CD4-positive, alpha-beta T cell (primary cell): ENCODE results near the gene PNMT. TPM values are rescaled to one million over a fixed set of nuclear protein-coding genes. Genes with fewer than 3 reads are reported as not detected.
A peak's percentile ranks its signal among the peaks of the same experiment; 100 is the strongest.

Experiments used
- ATAC-seq: fragments of 200-7000 bp; cut with Tn5 transposase; one replicate; pipeline ENCODE4 v1.10.0; 2022; ENCODE audit warnings: mild to moderate bottlenecking; ENCODE audit not compliant: poor library complexity
- CTCF ChIA-PET: fragments of 350-600 bp; sonication (Branson Sonifier 250); formaldehyde crosslinking; loops from one replicate; lab custom pipeline; 2021; ENCODE audit warnings: antibody characterized with exemption, inconsistent platforms; lab: Charles Lee
- POLR2A ChIA-PET: fragments of 350-600 bp; sonication (Branson Sonifier 250); formaldehyde crosslinking; loops from one replicate; lab custom pipeline; 2021; ENCODE audit warnings: antibody characterized with exemption, inconsistent platforms; lab: Charles Lee
- DNase-seq, 14 experiments: peaks; one replicate each; pipeline ENCODE4 v3.0.0-alpha.2; 2013 to 2020; ENCODE audit warnings: mixed read lengths in 2 of 14
- H3K27ac ChIP-seq, 2 donors: one replicate each; pipeline versions ENCODE4 v1.5.1 to v1.7.0; 2013; ENCODE audit warnings: low read length in 2 of 2, low read depth in 1 of 2, mild to moderate bottlenecking in 1 of 2
- H3K27me3 ChIP-seq, 2 experiments: 1 replicate in 1 of 2; 2 replicates in 1 of 2; pipeline versions ENCODE4 v1.6.1 to v1.7.0; 2013; ENCODE audit warnings: low read length in 2 of 2, control low read depth in 1 of 2, mild to moderate bottlenecking in 1 of 2, moderate library complexity in 1 of 2; ENCODE audit not compliant: insufficient read depth in 2 of 2, control insufficient read depth in 1 of 2
- H3K36me3 ChIP-seq: one replicate; pipeline ENCODE4 v1.6.1; 2013; ENCODE audit warnings: low read length, control low read depth; ENCODE audit not compliant: insufficient read depth
- H3K4me1 ChIP-seq: one replicate; pipeline ENCODE4 v1.6.1; 2013; ENCODE audit warnings: low read length, control low read depth; ENCODE audit not compliant: insufficient read depth
- H3K4me3 ChIP-seq: one replicate; pipeline ENCODE4 v1.5.1; 2013; ENCODE audit warnings: mild to moderate bottlenecking, low read length, moderate library complexity
- H3K9me3 ChIP-seq, 2 experiments: 1 replicate in 1 of 2; 2 replicates in 1 of 2; pipeline versions ENCODE4 v1.6.1 to v1.7.0; 2013; ENCODE audit warnings: low read length in 2 of 2, mild to moderate bottlenecking in 2 of 2, control low read depth in 1 of 2, moderate library complexity in 1 of 2; ENCODE audit not compliant: control insufficient read depth in 1 of 2, insufficient read depth in 1 of 2
- H3K27ac Mint-ChIP-seq: one replicate; pipeline ENCODE4 v1.8.0; 2020; ENCODE audit warnings: mixed read lengths
- H3K27me3 Mint-ChIP-seq: one replicate; pipeline ENCODE4 v1.8.0; 2021; ENCODE audit warnings: mixed read lengths
- H3K36me3 Mint-ChIP-seq: one replicate; pipeline ENCODE4 v1.8.0; 2021; ENCODE audit warnings: low read depth, mixed read lengths
- H3K4me1 Mint-ChIP-seq: one replicate; pipeline ENCODE4 v1.8.0; 2021; ENCODE audit warnings: low read depth, mixed read lengths
- H3K4me3 Mint-ChIP-seq: one replicate; pipeline ENCODE4 v1.8.0; 2020; ENCODE audit warnings: mild to moderate bottlenecking, mixed read lengths
- H3K9me3 Mint-ChIP-seq: one replicate; pipeline ENCODE4 v1.8.0; 2020; ENCODE audit warnings: mixed read lengths
- intact Hi-C, 2 experiments: fragments of 100-400 bp; cut with DNase I in 1 of 2; cut with micrococcal nuclease in 1 of 2; formaldehyde crosslinking; loops; one replicate each; pipeline versions ENCODE4 v1.15.1 to v1.9.0; 2023 to 2025; cut with DNase I, micrococcal nuclease
- total RNA-seq, 174 experiments: library from RNA in 2 of 174; stranded (reverse) in 2 of 174; gene quantifications; one replicate each; pipeline ENCODE4 v1.2.3 and lab custom pipeline; 2021 to 2026
- TF ChIP-seq, protein P1 (sequence below): fragments of 200-600 bp; IDR thresholded peaks from one replicate; pipeline ENCODE4 v1.8.0; 2022; ENCODE audit warnings: antibody characterized with exemption, mild to moderate bottlenecking

The PNMT gene
- total RNA-seq, 2 experiments from 2014 or later = 0.47 TPM; not detected in 1

DNA sequence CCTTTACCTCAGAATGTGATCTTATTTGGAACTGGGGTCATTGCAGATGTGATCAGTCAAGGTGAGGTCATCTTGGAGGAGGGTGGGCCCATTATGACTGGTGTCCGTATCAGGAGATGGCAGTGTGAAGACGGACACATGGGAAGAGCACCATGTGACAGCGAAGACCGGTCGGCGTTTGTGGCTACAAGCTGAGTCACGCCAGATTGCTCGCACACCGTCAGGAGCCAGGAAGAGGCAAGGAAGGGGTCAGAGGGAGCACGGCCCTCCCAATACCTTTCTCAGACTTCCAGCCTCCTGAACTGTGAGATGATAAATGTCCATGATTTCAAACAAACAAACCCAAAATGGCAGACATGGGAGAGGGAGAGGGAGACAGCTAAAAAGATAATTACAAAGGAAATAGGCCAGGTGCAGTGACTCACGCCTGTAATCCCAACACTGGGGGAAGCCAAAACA is 18.1 kb upstream of the PNMT start:
- ChIA-PET POLR2A (no interaction called here), CTCF (interaction anchor here (0.7 to 2.4 kb wide), 3 partner anchors 15 to 103 kb away, joined by 3 to 13 read pairs (median 3); no protein-coding TSS in a partner anchor)
- H3K27ac Mint-ChIP-seq = peak overlapping the region; percentile 53
- no peaks in the 10 kb centered on the region for H3K9me3 Mint-ChIP-seq
- no peak overlapping the region for H3K4me3 Mint-ChIP-seq
- Histone ChIP-seq H3K27ac (no peak overlapping the region), H3K4me1 (peaks cover 30% of the 10 kb centered on the region), H3K27me3 (no peaks in the 10 kb centered on the region), H3K36me3 (peaks cover 24% of the 10 kb centered on the region), H3K4me3 (no peak overlapping the region), H3K9me3 (no peaks in the 10 kb centered on the region)
- H3K36me3 Mint-ChIP-seq = peaks cover 33% of the 10 kb centered on the region
- ATAC-seq (no peak), DNase-seq (no peak)
- H3K27me3 Mint-ChIP-seq = no peaks in the 10 kb centered on the region
- intact Hi-C loops = no loop called here
- TF ChIP-seq, protein P1, sequence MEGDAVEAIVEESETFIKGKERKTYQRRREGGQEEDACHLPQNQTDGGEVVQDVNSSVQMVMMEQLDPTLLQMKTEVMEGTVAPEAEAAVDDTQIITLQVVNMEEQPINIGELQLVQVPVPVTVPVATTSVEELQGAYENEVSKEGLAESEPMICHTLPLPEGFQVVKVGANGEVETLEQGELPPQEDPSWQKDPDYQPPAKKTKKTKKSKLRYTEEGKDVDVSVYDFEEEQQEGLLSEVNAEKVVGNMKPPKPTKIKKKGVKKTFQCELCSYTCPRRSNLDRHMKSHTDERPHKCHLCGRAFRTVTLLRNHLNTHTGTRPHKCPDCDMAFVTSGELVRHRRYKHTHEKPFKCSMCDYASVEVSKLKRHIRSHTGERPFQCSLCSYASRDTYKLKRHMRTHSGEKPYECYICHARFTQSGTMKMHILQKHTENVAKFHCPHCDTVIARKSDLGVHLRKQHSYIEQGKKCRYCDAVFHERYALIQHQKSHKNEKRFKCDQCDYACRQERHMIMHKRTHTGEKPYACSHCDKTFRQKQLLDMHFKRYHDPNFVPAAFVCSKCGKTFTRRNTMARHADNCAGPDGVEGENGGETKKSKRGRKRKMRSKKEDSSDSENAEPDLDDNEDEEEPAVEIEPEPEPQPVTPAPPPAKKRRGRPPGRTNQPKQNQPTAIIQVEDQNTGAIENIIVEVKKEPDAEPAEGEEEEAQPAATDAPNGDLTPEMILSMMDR = no peak
- H3K4me1 Mint-ChIP-seq = peaks cover 51% of the 10 kb centered on the region

DNA sequence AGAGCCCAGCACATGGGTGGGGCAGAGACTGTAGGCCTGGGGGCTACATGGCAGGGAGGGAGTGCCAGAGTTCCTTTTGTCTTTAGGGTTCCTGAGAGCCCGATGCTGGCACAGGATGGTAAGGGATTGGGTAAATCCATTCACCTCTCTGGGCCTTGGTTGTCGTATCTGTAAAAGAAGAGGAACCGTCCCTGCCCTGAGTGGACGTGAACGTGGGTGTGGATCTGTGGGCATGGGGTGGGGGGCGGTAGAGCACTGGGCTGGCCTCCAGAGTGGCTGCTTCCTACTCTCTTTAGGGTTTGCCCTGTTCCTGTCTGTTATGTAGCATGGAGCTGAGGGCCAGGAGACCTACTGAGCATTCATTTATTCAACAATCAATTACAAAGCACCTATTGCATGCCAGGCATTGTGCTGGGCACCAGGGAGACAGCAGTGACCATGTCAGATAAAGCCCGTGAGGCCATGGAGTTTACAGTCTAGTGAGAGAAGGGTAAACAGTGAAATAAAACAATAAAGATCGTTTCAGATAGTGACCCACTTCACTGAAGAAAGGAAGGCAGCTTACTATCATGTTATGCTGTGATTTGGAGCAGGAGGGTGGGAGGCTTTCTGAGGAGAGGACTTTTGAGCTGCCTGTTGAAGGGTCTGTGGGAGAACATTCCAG is 16.2 kb upstream of the PNMT start:
- H3K27ac Mint-ChIP-seq = peak overlapping the region; percentile 45
- H3K4me1 ChIP-seq = peaks cover 27% of the 10 kb centered on the region
- no peaks in the 10 kb centered on the region for H3K27me3 Mint-ChIP-seq
- ChIA-PET CTCF (interaction anchor here (0.7 to 1.1 kb wide), 3 partner anchors 27 to 30 kb away, joined by 3 to 5 read pairs (median 4); no protein-coding TSS in a partner anchor), POLR2A (interaction anchor here (1.3 kb wide), 1 partner anchor 31 kb away, joined by 3 read pairs; no protein-coding TSS in a partner anchor)
- H3K36me3 ChIP-seq = peaks cover 27% of the 10 kb centered on the region
- no peak overlapping the region for H3K4me3 Mint-ChIP-seq
- TF ChIP-seq, protein P1 = no peak
- H3K9me3 Mint-ChIP-seq = no peaks in the 10 kb centered on the region
- H3K9me3 ChIP-seq = no peaks in the 10 kb centered on the region
- no peaks in the 10 kb centered on the region for H3K27me3 ChIP-seq
- intact Hi-C loops = no loop called here
- ATAC-seq (no peak), DNase-seq (no peak)
- H3K27ac ChIP-seq = no peak overlapping the region
- H3K4me1 Mint-ChIP-seq = peaks cover 50% of the 10 kb centered on the region
- no peak overlapping the region for H3K4me3 ChIP-seq
- peaks cover 34% of the 10 kb centered on the region for H3K36me3 Mint-ChIP-seq

DNA sequence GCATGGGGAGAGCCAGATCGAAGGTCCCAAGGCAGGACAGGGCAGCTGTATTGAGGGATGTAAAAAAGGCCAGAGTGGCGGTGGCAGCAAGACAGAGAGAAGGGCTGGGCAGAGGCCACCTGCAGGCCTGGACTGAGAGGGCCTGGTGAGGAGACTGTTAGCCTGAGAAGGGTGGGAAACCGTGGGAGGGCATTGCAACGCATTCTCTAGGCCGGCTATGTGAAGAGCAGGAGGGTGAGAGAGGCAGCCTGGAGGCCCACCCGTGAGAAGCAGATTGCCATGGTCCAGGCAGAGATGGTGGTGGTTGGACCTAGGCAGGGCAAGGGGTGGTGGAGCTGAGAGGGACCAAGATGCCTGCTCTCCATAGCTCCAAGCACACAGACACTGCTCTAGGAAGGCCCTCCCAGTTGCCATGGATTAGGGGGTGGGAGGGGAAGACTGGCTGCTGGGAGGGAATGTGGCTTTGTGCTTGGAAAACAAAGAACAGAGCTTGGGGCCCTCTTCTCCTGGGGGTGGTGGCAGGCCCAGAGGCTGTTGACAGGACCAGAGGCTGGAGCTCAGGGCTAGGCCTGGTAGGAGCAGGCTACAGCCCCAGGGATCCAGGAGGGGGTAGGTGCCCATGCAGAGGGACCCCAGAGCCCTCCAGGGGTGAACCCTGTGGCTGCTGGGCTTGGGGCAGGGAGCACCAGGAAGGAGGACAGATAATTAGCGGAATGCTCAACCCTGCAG is 15.5 kb upstream of the PNMT start:
- Histone ChIP-seq H3K9me3 (no peaks in the 10 kb centered on the region), H3K4me3 (no peak overlapping the region), H3K4me1 (peaks cover 23% of the 10 kb centered on the region), H3K27me3 (no peaks in the 10 kb centered on the region), H3K27ac (no peak overlapping the region), H3K36me3 (peaks cover 32% of the 10 kb centered on the region)
- intact Hi-C loops = loop anchor here in 1 of 2 experiments (1.0 kb wide), 1 partner anchor 30 kb away; no protein-coding TSS in a partner anchor
- TF ChIP-seq, protein P1 = no peak
- peaks cover 51% of the 10 kb centered on the region for H3K4me1 Mint-ChIP-seq
- DNase-seq (no peak), ATAC-seq (no peak)
- H3K4me3 Mint-ChIP-seq = no peak overlapping the region
- ChIA-PET POLR2A (interaction anchor here (1.3 to 2.7 kb wide), 2 partner anchors 15 to 31 kb away, joined by 3 to 8 read pairs; no protein-coding TSS in a partner anchor), CTCF (interaction anchor here (0.7 to 2.8 kb wide), 6 partner anchors 15 to 31 kb away, joined by 3 to 21 read pairs (median 4); partner anchors contain the start of genes PNMT and STARD3)
- no peaks in the 10 kb centered on the region for H3K27me3 Mint-ChIP-seq
- peaks cover 37% of the 10 kb centered on the region for H3K36me3 Mint-ChIP-seq
- H3K27ac Mint-ChIP-seq = peak overlapping the region; percentile 45
- H3K9me3 Mint-ChIP-seq = no peaks in the 10 kb centered on the region
